DMS114 treated with DMSO at 0.1 percent for 48 hours (cell line): ENCODE results near the gene DUSP7.

Experiments
- DNase-seq: peaks from one replicate; lab custom pipeline; 2025; ENCODE audit not compliant: unreplicated experiment; lab: John Stamatoyannopoulos, UW

The DUSP7 gene

DNA sequence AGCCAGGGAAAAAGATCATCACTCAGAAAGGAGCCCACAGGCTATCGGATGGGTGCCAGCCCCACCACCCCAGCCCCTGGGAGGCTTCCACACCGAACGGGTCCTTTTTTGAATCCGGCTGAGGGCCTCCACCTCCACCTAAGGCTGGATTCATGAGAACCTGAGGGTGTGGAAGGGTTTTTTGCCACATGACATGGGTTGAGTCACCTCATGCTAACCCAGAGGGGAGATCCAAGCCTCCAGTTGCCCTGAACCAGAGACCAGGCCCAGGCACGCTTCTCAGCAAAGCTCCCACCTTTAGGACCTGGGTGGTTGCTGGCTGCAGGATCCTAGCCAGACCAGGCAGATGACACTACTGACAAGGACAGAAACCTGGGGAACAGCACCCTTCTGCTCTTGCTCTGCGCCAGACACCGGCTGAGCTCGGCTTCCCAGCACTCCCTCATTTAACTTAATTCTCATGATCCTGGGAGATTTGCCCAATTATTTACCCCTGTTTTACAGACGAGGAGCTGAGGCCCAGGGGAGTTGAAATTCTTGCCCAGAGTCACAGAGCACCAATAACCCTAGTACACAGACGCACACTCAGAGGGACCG lies 25.6 kb downstream of the DUSP7 start:
- no peak for DNase-seq

DNA sequence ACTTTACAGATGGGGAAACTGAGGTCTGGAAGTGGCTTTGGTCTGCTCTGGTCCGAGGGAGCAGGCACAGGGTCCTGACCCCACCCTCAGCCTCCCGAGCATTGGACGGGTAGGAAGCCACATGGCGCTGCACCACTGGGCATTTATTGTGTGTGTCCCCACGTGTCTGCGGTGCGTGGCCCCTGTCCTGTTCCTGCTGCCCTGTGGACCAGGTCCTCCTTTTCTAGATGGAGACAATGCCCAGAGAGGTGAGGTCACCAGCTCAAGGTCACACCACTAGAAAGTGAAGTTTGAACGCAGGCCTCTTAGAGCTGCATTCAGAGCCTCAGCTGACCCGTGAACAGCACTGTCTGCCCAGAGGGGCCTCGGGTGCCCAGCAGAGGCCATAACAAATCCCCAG lies 26.8 kb downstream of the DUSP7 start:
- no peak for DNase-seq

DNA sequence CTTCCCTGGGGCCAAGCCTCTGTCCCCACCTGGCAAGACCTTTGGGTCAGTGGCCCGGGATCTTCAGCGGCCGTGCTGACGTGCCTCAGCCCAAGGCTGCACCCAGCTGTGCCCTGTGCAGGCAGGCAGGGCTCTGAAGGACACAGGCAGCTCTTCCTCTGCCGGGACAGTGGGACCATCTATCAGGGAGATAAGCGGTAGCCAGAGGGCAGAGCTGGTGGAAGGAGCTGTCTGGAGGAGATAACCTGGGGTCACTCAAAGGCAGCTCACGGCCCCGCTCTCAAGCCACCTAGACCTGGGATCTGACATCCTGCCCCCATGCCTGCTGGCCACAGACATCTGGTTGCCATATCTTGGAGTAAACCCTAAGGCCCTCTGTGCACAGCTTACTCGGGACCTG lies 27.3 kb downstream of the DUSP7 start:
- no peak for DNase-seq

DNA sequence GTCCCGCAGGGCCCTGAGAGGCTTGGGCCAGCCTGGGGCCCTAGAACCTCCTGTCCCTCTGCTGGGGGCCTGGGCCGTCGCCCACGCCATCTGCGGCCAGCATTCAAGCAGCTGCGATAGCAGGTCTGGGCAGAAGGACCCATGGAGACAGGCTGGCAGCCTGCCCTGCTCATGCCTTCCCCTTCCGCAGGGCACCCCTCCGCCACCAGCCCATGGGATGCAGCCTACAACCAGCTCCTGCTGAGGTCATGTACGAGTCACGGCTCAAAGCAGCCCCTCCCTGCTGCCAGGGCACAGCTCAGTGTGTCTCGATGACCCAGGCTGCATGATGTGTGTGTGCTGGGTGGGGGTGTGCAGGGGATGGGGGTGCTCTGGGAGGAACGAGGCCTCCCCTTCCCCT lies 27.8 kb downstream of the DUSP7 start:
- DNase-seq: no peak

DNA sequence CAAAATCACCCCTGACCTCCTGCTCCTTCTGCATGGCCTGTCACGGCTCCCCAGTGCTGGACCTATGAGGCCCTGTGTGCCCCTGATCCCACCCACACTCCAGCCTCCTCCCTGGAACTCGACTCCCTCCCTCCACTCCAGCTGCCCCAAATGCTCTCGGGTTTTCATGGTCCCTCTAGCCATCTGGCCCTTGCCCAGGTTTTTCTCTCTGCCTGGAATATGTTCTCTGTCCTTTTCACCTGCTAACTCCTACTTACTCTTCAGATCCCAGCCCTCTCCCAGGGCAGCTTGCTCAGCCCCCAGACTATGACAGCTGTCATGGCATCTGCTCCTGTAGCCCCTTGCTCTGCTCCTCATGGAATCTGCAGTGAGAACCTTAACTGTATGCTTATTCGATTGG lies 30.3 kb downstream of the DUSP7 start:
- DNase-seq: no peak

DNA sequence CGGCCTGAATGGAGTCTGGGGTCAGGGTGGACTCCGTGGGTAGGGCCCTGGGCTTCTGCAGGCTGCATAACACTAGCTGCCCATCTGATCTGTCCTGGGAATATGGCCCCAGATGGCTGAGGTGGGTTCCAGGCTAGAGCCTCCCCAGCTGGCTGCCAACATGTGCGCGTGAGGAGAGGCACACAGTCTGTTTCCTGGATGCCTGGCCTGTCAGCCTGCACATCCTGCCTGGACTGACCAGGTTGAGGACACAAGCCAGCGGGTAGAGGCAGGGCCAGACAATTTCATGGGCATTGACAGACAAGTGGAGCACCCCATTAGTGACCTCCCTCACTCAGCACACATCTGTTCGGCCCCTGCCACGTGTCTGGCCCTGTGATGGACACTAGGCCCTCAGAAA lies 30.9 kb downstream of the DUSP7 start:
- no peak for DNase-seq

DNA sequence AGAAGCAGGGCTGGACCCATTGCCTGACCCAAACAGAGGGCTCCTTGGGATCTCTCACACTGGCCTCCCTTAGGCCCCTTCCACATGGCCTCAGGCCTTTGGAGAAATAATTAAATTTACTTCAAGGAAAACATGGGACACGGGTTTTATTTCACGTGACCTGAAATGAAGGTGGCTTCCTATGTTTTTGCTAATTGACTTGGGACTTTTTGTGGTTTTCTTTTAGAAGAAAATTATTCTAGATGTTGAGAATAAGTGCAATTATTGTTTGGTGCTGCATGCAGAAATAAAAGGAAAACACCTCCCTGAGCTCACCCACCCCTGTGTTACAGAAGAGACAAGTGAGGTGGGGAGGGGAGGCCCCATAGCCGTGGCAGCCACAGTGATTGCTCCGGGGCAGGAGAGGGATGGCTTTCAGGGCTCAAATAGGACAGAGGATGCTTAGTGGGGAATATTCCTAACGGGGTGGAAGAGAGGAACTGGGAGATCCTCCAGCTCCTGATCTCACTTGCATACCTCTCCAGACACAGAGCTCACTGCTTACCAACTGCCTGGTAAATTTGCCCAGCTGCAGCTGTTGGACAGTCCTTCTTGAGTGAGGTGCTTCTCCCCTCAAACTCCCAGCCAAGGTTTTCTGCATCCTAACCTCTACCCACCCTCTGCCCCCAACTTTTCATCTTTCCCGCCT lies 31.5 kb downstream of the DUSP7 start:
- no peak for DNase-seq

DNA sequence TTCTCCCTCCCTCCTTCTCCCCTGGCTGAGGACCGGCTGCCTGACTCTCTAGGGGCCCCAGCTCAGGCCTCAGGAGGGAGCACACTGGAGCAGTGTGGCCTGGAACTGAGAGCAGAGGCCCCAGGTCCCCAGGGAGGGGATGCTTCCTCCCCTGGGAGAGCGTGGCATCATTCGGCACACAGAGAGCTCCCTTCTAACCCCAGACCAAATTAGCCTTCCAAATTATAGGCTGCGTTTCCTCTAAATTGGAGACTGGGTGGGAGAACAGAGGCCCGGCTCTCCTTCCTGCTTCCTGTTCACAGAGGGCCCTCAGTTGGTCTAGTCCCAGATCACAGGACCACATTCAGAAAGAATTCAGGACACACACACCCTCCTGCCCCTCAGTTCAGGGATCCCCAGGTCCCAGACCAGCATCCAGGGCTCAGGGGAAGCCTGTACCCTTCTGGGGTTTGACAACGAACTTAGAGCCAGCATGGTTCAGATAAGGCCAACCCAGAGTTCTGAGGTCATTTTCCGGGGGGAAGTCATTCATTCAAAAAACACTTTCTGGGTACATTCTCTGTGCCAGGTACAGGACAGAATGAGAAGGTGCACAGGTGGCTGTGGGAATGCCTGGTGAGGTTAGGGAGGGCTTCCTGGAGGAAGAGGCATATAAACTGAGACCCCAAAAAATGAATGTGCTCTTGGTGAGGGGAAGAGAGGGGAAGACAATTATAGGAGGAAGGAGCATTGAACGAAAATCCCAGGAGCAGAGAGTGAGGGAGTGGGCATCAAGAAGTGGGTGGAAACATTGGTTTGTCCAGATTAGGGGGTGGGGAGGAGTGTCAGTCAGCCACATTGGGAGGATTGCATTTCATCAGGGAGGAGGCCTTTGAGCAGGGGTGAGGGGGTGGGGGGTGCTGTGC lies 32.3 kb downstream of the DUSP7 start:
- no peak for DNase-seq

DNA sequence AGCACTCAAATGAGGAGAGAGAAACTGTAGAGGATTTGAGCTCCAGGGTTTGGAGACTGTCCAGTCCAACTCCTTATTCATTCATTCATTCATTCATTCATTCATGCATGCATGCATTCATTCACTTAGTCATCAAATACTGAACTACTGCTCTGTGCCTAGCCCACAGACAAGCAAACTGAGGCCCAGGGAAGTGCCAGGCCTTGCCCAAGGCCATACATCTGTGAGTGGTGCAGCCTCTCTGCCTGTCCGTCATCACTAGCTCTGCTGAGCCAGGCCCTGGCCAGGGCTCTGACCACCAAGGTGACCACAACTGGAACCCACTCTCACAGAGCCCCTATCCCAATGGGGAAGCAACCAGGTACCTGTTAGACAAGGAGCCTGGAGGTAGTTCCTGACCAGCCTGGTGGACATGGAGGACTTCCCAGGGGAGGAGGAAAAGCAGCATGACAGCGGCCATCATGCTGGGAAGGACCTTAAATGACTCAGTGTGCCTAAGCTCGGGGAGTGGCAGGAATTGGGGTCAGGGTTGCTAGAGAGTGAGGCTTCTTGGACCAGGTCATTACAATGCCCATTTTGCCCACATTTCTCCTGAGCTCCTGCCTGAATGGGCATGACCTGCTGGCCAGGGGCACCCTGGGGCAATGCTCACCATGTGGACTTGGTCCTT lies 33.1 kb downstream of the DUSP7 start:
- no peak for DNase-seq

DNA sequence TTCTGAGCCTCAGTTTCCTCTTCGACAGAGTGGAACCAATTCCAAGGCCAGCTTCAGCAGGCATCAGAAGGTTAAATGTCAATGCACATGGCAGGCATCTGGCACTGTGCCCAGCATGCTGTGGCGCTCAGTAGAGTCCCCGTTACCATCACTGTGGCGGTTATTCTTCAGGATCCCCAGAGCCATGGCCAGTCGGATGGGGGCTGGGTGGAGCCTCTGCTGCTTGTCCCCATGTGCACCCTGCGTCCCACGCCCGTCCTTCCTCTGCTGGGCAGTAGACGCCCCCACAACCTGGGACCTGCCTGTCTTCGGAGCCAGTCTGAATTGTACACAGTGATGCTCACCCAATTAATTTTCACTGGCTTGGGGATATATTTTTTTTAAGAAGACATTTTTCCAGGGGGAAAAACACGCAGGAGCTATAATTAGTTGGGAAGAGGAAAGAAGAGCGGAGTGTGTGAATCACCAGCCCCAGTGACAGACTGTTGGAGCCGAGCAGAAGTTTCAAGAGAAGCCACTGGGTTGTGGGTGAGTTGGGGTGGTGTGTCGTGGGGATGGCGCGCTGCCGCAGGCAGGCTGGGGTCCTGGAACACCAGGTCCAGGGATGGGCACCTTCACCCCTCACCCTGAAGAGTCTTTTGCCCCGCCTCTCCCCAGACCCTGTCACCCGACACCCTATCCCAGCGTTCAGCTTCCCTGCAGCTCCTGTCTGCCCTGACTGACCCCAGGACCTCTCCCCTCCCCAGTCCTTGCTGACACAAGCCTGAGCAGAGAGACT lies 33.9 kb downstream of the DUSP7 start:
- no peak for DNase-seq

DNA sequence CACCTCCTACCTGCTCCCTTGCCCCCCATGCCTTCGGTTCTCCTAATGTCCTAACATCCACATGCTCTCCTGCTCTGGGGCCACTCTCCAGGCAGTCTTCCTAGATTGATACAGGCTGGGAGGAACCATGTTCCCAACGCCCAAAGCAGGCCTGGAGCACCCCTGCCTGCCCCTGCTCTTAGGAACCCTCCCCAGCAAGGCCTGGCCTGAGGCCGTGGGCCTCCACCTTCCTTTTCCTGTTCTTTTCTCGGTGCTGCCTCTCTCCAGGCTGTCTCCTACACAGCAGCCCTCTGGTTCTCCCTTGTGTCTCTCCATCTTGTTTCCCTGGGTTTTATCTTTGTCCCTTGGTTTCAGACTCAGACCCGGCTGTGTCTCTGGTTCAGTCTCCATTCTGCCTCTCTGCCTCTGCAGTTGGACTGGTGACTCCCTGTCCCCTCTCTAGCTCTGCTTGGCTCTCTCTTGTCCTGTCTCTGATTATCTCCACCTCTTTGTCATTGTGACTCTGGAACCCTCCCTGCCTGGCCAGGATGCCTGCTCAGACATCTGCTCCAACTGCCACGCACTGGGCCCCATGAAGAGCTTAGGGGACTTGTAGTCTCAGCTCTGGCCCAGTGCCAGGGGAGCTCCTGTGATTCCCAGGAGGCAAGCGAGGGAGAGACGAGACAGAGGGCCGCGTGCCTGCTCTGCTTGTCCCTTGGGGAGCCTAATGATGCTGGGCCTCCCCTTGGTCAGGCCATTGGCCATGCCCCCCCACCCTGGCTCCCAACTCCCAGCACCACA lies 34.7 kb downstream of the DUSP7 start:
- no peak for DNase-seq

DNA sequence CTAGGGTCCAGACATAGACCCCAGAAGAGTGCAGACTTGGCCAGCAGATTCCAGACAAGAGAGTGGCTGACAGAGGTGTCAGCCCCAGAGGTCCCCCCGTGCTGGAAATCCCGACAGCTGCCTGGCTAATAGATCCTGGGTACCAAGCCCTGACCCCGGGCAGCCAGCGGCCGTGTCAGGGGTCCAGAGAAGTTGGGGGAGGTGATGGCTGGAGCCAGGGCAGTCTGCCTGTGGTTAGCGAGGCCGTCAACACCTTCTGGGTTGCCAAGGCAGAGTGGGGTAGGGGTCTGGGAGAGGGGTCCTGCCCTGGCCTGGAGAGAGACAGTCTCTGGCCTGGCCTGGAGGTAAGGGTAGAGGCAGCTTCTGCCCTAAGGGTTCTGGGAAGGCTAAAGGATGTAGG lies 35.6 kb downstream of the DUSP7 start:
- no peak for DNase-seq

DNA sequence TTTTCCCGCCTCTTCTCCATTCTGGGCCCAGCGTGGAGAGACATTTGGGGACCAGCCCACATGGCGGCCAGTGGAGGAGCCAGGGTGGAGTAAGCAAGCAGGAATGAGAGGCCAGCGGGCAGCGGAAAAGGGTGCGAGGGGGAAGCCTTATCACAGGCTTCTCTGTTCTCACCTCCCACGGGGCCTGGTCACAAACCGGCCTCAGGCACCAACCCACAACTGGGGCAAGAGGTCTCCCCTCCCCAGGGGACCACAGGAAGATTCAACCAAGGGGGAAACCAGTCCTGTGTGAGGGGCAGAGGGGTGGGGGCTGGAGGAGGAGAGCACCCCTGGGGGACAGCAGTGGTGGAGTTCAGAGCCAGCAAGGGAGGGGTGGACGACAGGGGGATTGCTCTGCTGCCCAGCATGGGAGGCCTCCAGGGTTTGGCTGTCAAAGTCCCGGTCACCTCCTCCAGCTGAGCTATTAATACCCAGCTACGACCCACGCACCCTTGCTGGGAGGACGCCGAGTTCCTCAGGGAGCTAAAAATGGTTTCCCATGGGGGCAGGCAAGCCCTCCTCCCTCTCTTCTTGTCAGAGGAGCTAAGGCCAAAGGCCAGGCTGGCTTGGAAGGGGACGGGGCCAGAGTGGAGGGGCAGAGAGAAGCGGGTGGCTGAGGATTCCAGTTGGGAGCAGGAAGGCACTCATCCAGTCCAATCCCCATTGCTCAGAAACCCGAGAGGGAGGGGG lies 36.9 kb downstream of the DUSP7 start:
- DNase-seq: no peak

DNA sequence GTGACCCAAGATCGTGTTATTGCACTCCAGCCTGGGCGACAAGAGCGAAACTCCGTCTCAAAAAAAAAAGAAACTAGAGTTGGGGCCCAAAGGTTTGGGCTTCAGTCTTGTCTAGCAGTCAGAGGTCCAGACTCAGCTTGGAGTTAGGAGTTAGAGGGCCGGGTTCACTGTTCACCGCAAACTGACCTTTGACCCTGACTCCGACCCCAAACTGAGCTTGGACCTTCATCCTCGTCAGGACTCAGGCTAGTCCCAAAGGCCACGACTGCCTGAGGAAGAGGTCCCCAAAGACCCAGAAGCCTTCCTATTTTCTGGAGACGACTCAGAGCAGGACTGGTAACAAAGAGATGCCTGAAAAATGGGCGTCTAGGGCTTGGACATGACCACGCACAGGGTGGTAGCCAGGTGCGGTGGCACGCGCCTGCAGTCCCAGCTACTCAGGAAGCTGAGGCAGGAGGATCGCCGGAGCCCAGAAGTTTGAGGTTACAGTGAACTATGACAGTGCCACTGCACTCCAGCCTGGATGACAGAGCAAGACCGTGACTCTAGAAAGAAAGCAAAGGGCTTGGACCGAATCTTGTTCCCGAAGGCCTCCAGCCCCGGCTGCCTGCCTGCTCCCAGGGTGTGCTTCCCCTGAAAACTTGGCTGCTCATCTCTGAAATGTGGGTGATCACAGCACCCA lies 37.9 kb downstream of the DUSP7 start:
- no peak for DNase-seq

DNA sequence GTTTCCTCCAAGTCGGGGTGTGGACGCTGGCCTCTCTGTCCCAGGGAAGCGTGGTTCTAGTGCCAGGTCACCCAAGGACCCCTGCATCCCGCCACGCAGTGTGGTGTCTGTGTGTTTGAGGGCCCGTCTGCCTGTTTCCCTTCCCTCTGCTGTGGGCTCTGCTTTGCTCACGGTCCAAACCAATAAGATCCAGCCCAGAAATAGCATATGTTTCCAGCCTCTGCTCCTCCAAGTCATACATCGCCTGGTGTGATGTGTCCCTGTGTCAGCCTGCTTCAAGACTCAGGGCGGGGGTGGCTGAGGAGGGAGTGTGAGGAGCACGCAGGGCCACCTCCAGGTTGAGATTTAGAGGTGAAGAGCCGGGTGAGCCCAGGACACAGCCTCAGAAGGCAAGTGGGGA lies 38.8 kb downstream of the DUSP7 start:
- no peak for DNase-seq

DNA sequence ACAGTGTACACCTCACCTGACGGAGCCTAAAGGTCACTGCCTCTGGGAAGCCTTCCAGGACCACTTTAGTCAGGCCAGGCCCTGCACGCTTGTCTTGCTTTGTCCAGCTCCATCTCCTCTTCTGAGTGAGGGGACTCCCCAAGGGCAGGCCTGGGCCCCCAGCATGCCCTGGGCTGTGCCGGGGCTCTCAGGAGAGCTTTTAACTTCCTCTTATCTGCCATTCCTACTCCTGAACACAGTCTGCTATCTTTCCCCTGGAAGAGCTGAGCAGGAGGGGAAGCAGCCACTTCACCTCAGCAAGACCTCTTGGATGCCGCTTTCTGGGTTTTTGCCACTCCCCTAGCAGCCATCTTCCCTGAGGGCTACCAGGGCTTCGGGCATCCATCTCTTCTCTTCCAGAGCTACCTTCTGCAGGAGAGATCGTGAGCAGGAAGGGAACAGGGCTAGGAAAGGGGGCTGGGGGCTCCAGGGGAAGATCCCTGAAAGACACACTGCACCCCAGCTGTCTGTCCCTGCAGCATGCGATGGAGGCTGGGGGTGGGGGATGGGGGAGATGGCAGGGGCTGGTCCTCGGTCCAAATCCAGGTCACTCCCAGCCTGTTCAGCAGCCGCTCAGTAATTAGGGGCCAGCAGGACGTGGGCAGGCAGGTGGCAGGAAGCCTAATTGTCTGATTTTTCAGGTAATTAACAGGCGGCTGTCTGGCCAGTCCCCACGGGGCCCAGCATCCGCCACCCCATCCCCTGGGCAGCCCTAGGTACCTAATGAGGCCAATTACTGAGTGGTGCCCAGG lies 40.7 kb downstream of the DUSP7 start:
- DNase-seq: no peak

DNA sequence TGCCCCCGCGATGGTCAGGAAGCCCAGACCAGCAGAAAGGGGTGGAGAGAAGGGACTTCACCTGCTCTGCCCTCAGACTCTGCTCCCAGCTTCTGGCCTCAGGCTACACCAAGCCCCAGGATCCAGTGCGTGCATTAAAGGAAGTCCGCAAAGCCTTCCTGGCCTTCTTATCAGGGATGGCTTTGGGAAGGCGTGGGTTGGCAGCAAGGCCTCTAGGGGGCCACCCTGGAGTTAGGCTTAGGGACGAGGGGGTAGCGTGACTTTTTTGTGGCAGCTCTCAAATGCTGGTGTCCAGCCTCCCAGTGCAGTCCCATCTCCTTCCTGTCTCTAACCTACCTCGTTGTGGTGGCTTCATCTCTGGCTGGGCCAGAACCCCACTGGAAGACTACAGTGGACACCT lies 41.8 kb downstream of the DUSP7 start:
- DNase-seq: no peak
